Renal pelvis (tissue), 4 donors: Measurements from ENCODE around the gene SPTAN1. TPM values are rescaled to one million over a fixed set of nuclear protein-coding genes. Genes with fewer than 3 reads are reported as not detected.
"Not testable (repeated sequence)": the region's sequence is repeated elsewhere in the genome, so short reads cannot be mapped to it uniquely, and the experiment has no call there.

ENCODE experiments used
- DNase-seq: peaks from one replicate; pipeline ENCODE4 v3.0.0-alpha.2; 2013
- polyA plus RNA-seq, 3 donors: library from polyadenylated mRNA; unstranded; fragments of 120-200 nt; gene quantifications; one replicate each; pipeline ENCODE4 v1.2.1, GENCODE V29; 2013; ENCODE audit not compliant: insufficient read length in 3 of 3

SPTAN1 gene
- polyA plus RNA-seq, 3 donors = 362 to 483 (median 423) TPM

- no peak for DNase-seq
Measured at GRCh38 chr9:128550226-128550625, 2.2 kb upstream of the SPTAN1 start.

- no peak for DNase-seq
Measured at GRCh38 chr9:128550770-128551656, 1.4 kb upstream of the SPTAN1 start.

- DNase-seq = no peak
Measured at GRCh38 chr9:128551657-128552152, 682 bp upstream of the SPTAN1 start.

GRCh38 chr9:128552744-128553440 is 505 bp downstream of the SPTAN1 start:
- DNase-seq = peak; percentile 60

- no peak for DNase-seq
Measured at GRCh38 chr9:128553728-128554127, 1.3 kb downstream of the SPTAN1 start.

- DNase-seq = peak; percentile 88
Measured at GRCh38 chr9:128554155-128554862, 1.9 kb downstream of the SPTAN1 start.

GRCh38 chr9:128555180-128555721 is 2.9 kb downstream of the SPTAN1 start:
- peak; percentile 66 for DNase-seq

- DNase-seq = no peak
Measured at GRCh38 chr9:128556276-128556675, 3.9 kb downstream of the SPTAN1 start.

GRCh38 chr9:128556926-128557634 is 4.7 kb downstream of the SPTAN1 start:
- DNase-seq = no peak

GRCh38 chr9:128558431-128559310 is 6.3 kb downstream of the SPTAN1 start:
- peak; percentile 58 for DNase-seq

- no peak for DNase-seq
Measured at GRCh38 chr9:128565578-128565977, 13.2 kb downstream of the SPTAN1 start.

GRCh38 chr9:128568470-128569078 is 16.2 kb downstream of the SPTAN1 start:
- no peak for DNase-seq

GRCh38 chr9:128575469-128575868 is 23.1 kb downstream of the SPTAN1 start:
- DNase-seq = no peak

- no peak for DNase-seq
Measured at GRCh38 chr9:128575916-128576315, 23.5 kb downstream of the SPTAN1 start.

GRCh38 chr9:128577206-128577605 is 24.8 kb downstream of the SPTAN1 start:
- DNase-seq = no peak

- no peak for DNase-seq
Measured at GRCh38 chr9:128579194-128579593, 26.8 kb downstream of the SPTAN1 start.

GRCh38 chr9:128580731-128581130 is 28.3 kb downstream of the SPTAN1 start:
- DNase-seq = no peak

GRCh38 chr9:128585155-128585554 is 32.8 kb downstream of the SPTAN1 start:
- not testable (repeated sequence) for DNase-seq

- DNase-seq = not testable (repeated sequence)
Measured at GRCh38 chr9:128586934-128587333, 34.5 kb downstream of the SPTAN1 start.

- DNase-seq = no peak
Measured at GRCh38 chr9:128587453-128587852, 35.1 kb downstream of the SPTAN1 start.
